ENCODE data around the gene PIP5K1A. TPM values are rescaled to one million over a fixed set of nuclear protein-coding genes. Genes with fewer than 3 reads are reported as not detected.
A peak's percentile ranks its signal among the peaks of the same experiment; 100 is the strongest.
"Not testable (repeated sequence)": the region's sequence is repeated elsewhere in the genome, so short reads cannot be mapped to it uniquely, and the experiment has no call there.

Gene PIP5K1A
- total RNA-seq, 1 experiment from 2014 or later, result 69.9 TPM

GRCh38 chr1:151175041-151175741 lies 23.2 kb upstream of the PIP5K1A start:
- no peak for DNase-seq (ENCODE audit: low read depth in 1 of 2, low spot score in 2 of 2)
- Histone ChIP-seq H3K36me3 (peaks cover 57% of the 10 kb centered on the region), H3K27me3 (replicated peaks) (no peaks in the 10 kb centered on the region), H3K9me3 (replicated peaks) (no peaks in the 10 kb centered on the region), H3K27ac (no peak overlapping the region), H3K4me3 (no peak overlapping the region), H3K4me1 (replicated peaks) (no peaks in the 10 kb centered on the region)

- no peaks in the 10 kb centered on the region for H3K9me3 ChIP-seq (replicated peaks)
- peaks cover 56% of the 10 kb centered on the region for H3K36me3 ChIP-seq
- H3K4me1 ChIP-seq (replicated peaks), result no peaks in the 10 kb centered on the region
- no peak for DNase-seq (ENCODE audit: low read depth in 1 of 2, low spot score in 2 of 2)
- H3K27ac ChIP-seq, result no peak within 1 kb of the TSS
- H3K4me3 ChIP-seq, result no peak within 1 kb of the TSS
- H3K27me3 ChIP-seq (replicated peaks), result no peaks in the 10 kb centered on the region
These were observed 22.5 kb upstream of the PIP5K1A start, which contains the start of gene TMOD4 for GRCh38 chr1:151175863-151176262. TMOD4 (minus strand) TSS chr1:151175981; CDS start chr1:151174875, 1,106 bp downstream.

DNA sequence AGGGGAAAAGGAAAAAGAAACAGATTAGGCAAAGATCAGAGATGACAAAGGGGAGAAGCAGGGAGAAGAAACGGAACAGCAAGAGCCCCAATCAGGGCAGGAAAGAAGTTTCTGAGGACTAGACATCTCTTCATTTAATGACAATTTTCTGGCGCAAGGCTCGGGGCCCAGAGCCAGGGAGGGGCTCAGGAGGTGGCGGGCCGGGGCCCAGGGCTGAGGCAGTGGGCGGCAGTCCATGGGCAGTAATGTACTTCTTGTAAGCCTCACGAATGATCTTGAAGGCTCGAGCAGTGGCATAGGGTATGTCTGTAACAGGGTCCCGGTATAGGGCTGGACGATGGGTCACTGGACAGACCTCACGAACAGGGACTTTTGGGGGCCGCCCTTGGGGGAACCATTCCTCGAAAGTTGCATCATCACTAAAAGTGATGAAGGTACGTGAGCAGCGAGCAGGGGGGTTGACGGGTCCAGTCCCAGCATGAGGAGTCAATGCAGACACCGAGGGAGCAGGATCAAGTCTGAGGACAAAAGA lies 21.8 kb upstream of the PIP5K1A start:
- Histone ChIP-seq H3K27ac (no peak overlapping the region), H3K27me3 (replicated peaks) (no peaks in the 10 kb centered on the region), H3K4me1 (replicated peaks) (no peaks in the 10 kb centered on the region), H3K9me3 (replicated peaks) (no peaks in the 10 kb centered on the region), H3K36me3 (peaks cover 61% of the 10 kb centered on the region), H3K4me3 (no peak overlapping the region)
- no peak for DNase-seq (ENCODE audit: low read depth in 1 of 2, low spot score in 2 of 2)

DNA sequence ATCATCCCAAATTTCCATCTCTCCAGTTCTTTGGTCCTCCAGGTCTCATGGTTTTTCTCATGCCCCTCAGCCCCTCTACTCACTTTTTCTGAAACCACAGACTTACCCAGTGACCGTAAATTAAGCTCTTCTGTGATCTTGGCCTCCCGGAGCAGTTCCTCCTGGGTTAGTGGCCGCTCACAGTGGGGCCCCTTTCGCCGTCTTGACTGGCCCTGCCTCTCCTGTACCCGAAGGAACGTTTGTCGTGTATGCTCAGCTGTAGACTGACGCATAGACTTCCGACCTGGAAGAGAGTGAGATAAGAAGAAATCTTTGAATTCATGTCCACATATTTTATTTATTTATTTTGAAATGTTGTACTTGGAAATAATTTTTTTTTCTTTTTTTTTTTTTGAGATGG lies 14.1 kb upstream of the PIP5K1A start:
- peaks cover 61% of the 10 kb centered on the region for H3K36me3 ChIP-seq
- no peaks in the 10 kb centered on the region for H3K9me3 ChIP-seq (replicated peaks)
- no peak overlapping the region for H3K27ac ChIP-seq
- no peaks in the 10 kb centered on the region for H3K27me3 ChIP-seq (replicated peaks)
- 0 out of 2 replicates have a peak, but pooled peaks cover 9% of the 10 kb centered on the region for H3K4me1 ChIP-seq (replicated peaks)
- H3K4me3 ChIP-seq, result no peak overlapping the region
- DNase-seq (ENCODE audit: low read depth in 1 of 2, low spot score in 2 of 2), result no peak

GRCh38 chr1:151187205-151187604 lies 11.1 kb upstream of the PIP5K1A start:
- Histone ChIP-seq H3K27me3 (replicated peaks) (no peaks in the 10 kb centered on the region), H3K36me3 (peaks cover 38% of the 10 kb centered on the region), H3K4me1 (replicated peaks) (peaks cover 14% of the 10 kb centered on the region; the same call in 1 of the 2 replicates), H3K9me3 (replicated peaks) (no peaks in the 10 kb centered on the region), H3K27ac (no peak overlapping the region), H3K4me3 (no peak overlapping the region)
- DNase-seq (ENCODE audit: low read depth in 1 of 2, low spot score in 2 of 2), result no peak

- DNase-seq (ENCODE audit: low read depth in 1 of 2, low spot score in 2 of 2); H3K9me3 ChIP-seq (replicated peaks); H3K27me3 ChIP-seq (replicated peaks); H3K27ac ChIP-seq: not testable (repeated sequence)
- peaks cover 14% of the 10 kb centered on the region; the same call in 1 of the 2 replicates for H3K4me1 ChIP-seq (replicated peaks)
- peaks cover 23% of the 10 kb centered on the region for H3K36me3 ChIP-seq
- H3K4me3 ChIP-seq, result peak overlapping the region; percentile 57; the same call in 1 of the 2 replicates
These were observed 9.7 kb upstream of the PIP5K1A start for GRCh38 chr1:151188667-151189066.

DNA sequence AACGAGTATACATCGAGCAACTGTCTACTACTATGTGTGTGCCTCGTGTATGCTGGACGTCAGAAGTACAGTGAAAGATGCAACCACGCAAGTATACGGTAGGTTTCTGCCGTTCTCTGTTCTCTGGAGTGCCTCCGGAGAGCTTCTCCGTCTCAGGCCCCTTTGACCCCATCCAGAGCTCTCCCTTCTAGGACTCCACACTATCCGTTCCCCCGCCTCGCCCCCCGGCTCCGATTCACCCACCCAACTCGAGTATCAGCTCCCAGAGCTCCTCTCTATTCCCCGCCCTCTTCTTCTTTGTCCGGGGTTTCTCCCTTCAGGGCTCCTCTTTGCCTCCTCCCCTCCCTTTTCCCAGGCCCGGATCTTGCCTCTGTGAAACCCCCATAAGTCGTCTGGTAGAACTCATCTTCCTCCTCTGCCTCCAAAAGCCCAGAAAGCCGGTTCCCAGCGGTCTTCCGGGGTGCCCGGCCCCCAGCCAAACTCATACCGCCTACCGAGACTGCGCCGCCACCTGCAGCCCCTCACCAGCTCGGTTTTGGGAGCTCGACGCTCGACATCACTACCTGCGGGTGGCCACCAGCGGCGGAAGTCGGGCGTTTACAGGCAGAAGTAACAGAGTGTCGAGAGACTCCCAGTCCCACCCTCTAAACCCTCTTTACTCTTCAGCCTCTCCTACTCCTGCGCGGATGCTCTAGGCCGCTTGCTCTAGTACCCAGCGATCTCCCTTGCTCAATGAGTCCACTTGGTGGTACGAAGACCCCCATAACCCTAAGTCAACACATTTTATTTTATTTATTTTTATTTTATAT lies 8.5 kb upstream of the PIP5K1A start, which contains the start of gene VPS72:
VPS72 (minus strand) TSS at position 561 of the 809 bp plus-strand sequence; CDS start at position 485, 76 bp downstream.
- H3K36me3 ChIP-seq, result peaks cover 12% of the 10 kb centered on the region
- H3K27ac ChIP-seq, result peak within 1 kb of the TSS; percentile 28; the same call in 1 of the 2 replicates
- H3K9me3 ChIP-seq (replicated peaks), result no peaks in the 10 kb centered on the region
- no peaks in the 10 kb centered on the region for H3K27me3 ChIP-seq (replicated peaks)
- peak within 1 kb of the TSS; percentile 57 for H3K4me3 ChIP-seq
- peak; percentile 81 to 84 for DNase-seq (ENCODE audit: low read depth in 1 of 2, low spot score in 2 of 2)
- H3K4me1 ChIP-seq (replicated peaks), result peaks cover 19% of the 10 kb centered on the region; the same call in 1 of the 2 replicates

GRCh38 chr1:151192047-151192446 lies 6.3 kb upstream of the PIP5K1A start:
- Histone ChIP-seq H3K27ac (no peak overlapping the region), H3K4me3 (no peak overlapping the region), H3K9me3 (replicated peaks) (no peaks in the 10 kb centered on the region), H3K27me3 (replicated peaks) (no peaks in the 10 kb centered on the region), H3K4me1 (replicated peaks) (peaks cover 26% of the 10 kb centered on the region), H3K36me3 (no peaks in the 10 kb centered on the region)
- no peak for DNase-seq (ENCODE audit: low read depth in 1 of 2, low spot score in 2 of 2)

DNA sequence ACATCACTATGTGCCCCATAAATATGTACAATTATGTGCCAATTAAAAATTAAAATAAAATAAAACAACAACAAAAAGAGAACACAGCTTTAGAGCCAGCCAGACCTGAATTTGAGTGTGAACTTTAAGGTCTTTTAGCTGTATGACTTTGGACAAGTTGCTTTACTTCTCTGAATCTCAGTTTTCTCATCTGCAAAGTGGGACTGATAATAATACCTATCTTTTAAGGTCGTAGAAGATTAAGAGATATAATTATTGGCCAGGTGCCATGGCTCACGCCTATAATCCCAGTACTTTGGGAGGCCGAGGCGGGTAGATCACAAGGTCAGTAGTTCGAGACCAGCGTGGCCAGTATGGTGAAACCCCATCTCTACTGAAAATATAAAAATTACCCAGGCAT lies 5.0 kb upstream of the PIP5K1A start:
- Histone ChIP-seq H3K4me3 (no peak overlapping the region), H3K27me3 (replicated peaks) (no peaks in the 10 kb centered on the region), H3K9me3 (replicated peaks) (no peaks in the 10 kb centered on the region), H3K27ac (no peak overlapping the region), H3K4me1 (replicated peaks) (peaks cover 32% of the 10 kb centered on the region), H3K36me3 (no peaks in the 10 kb centered on the region)
- DNase-seq (ENCODE audit: low read depth in 1 of 2, low spot score in 2 of 2), result no peak

DNA sequence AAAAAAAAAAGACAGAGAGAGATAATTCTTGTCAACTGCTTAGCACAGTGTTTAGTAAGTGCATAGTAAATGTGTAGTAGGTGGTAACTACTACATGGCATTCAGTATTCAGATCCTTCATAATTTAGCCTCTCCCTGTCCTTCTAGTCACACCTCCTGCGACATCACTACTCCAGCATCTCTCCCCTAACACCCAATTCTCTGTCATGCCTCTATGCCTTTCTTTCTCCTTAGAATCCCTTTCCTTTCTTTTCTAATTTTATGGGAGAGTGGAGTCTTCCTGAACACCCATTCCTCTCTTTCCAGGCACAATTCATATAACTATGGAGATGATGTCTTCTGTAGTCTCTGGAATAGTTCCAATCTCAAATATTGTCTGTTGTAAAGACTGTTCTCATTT lies 4.5 kb upstream of the PIP5K1A start:
- Histone ChIP-seq H3K27ac (no peak overlapping the region), H3K4me3 (no peak overlapping the region), H3K9me3 (replicated peaks) (no peaks in the 10 kb centered on the region), H3K4me1 (replicated peaks) (peaks cover 27% of the 10 kb centered on the region), H3K36me3 (peaks cover 2% of the 10 kb centered on the region), H3K27me3 (replicated peaks) (no peaks in the 10 kb centered on the region)
- DNase-seq (ENCODE audit: low read depth in 1 of 2, low spot score in 2 of 2), result no peak

- H3K36me3 ChIP-seq; H3K9me3 ChIP-seq (replicated peaks); H3K27me3 ChIP-seq (replicated peaks): not testable (repeated sequence)
- Histone ChIP-seq H3K4me1 (replicated peaks) (peaks cover 23% of the 10 kb centered on the region), H3K4me3 (peak overlapping the region; percentile 25), H3K27ac (peak overlapping the region; percentile 90)
- peak; percentile 79 to 93 for DNase-seq (ENCODE audit: low read depth in 1 of 2, low spot score in 2 of 2)
These were observed 3.3 kb upstream of the PIP5K1A start for GRCh38 chr1:151194894-151195594.

- H3K36me3 ChIP-seq, result peaks cover 8% of the 10 kb centered on the region
- H3K27ac ChIP-seq, result peak overlapping the region; percentile 90
- peak overlapping the region; percentile 30 for H3K4me3 ChIP-seq
- DNase-seq (ENCODE audit: low read depth in 1 of 2, low spot score in 2 of 2), result peak; percentile 77 to 84
- H3K27me3 ChIP-seq (replicated peaks), result no peaks in the 10 kb centered on the region
- H3K9me3 ChIP-seq (replicated peaks), result no peaks in the 10 kb centered on the region
- peaks cover 23% of the 10 kb centered on the region for H3K4me1 ChIP-seq (replicated peaks)
These were observed 2.0 kb upstream of the PIP5K1A start for GRCh38 chr1:151196292-151196800.

- Histone ChIP-seq H3K36me3 (peaks cover 23% of the 10 kb centered on the region), H3K27ac (peak overlapping the region; percentile 74), H3K4me1 (replicated peaks) (peaks cover 25% of the 10 kb centered on the region), H3K4me3 (peak overlapping the region; percentile 64), H3K27me3 (replicated peaks) (no peaks in the 10 kb centered on the region), H3K9me3 (replicated peaks) (no peaks in the 10 kb centered on the region)
- no peak for DNase-seq (ENCODE audit: low read depth in 1 of 2, low spot score in 2 of 2)
These were observed 494 bp upstream of the PIP5K1A start for GRCh38 chr1:151197863-151198253.
